DND-41 (cell line): ENCODE results near the gene NKX2-3.

Experiments used
- ATAC-seq: fragments of 200-7000 bp; cut with Tn5 transposase; 3 replicates; pipeline ENCODE4 v1.9.1; 2021; ENCODE audit warnings: low read depth; ENCODE audit not compliant: insufficient read depth
- DNase-seq: peaks from one replicate; pipeline ENCODE4 v3.0.0-alpha.2; 2020
- H2AFZ ChIP-seq: 2 replicates; pipeline ENCODE4 v1.6.0; 2012; ENCODE audit warnings: low read depth, low read length
- H3K27ac ChIP-seq: 2 replicates; pipeline ENCODE4 v1.5.1; 2012; ENCODE audit warnings: low read length, inconsistent platforms
- H3K27me3 ChIP-seq: fragments of 200-600 bp; sonication (generic); 2 replicates; pipeline ENCODE4 v1.6.0; 2012; ENCODE audit warnings: low read length, mild to moderate bottlenecking, inconsistent platforms; ENCODE audit not compliant: insufficient read depth, poor library complexity
- H3K36me3 ChIP-seq: 2 replicates; pipeline ENCODE4 v1.5.1; 2012; ENCODE audit warnings: low read length, inconsistent platforms; ENCODE audit not compliant: insufficient read depth
- H3K4me1 ChIP-seq: 2 replicates; pipeline ENCODE4 v1.5.1; 2012; ENCODE audit warnings: mild to moderate bottlenecking, low read length; ENCODE audit not compliant: insufficient read depth
- H3K4me2 ChIP-seq: 2 replicates; pipeline ENCODE4 v1.6.0; 2012; ENCODE audit warnings: mild to moderate bottlenecking, moderate library complexity, low read length, inconsistent platforms; ENCODE audit not compliant: insufficient read depth
- H3K4me3 ChIP-seq, 2 experiments: fragments of 200-600 bp in 1 of 2; shearing (Covaris generic) in 1 of 2; 2 replicates each; pipeline ENCODE4 v1.5.1; 2012 to 2016; ENCODE audit warnings: inconsistent platforms in 2 of 2, low read length in 2 of 2, mild to moderate bottlenecking in 2 of 2, low read depth in 1 of 2, moderate library complexity in 1 of 2
- H3K79me2 ChIP-seq: 2 replicates; pipeline ENCODE4 v1.6.0; 2012; ENCODE audit warnings: low read length, inconsistent platforms; ENCODE audit not compliant: insufficient read depth
- H3K9ac ChIP-seq: 2 replicates; pipeline ENCODE4 v1.6.0; 2012; ENCODE audit warnings: low read depth, mild to moderate bottlenecking, inconsistent platforms, low read length, moderate library complexity
- H3K9me3 ChIP-seq: 2 replicates; pipeline ENCODE4 v1.5.1; 2012; ENCODE audit warnings: low read length, moderate library complexity, mild to moderate bottlenecking, inconsistent platforms; ENCODE audit not compliant: insufficient read depth, severe bottlenecking
- H4K20me1 ChIP-seq: 2 replicates; pipeline ENCODE4 v1.6.0; 2012; ENCODE audit warnings: low read length; ENCODE audit not compliant: insufficient read depth
- EZH2 ChIP-seq: IDR thresholded peaks from 3 replicates; pipeline ENCODE4 v1.6.1; 2012; ENCODE audit warnings: borderline replicate concordance, low read depth, mild to moderate bottlenecking, moderate library complexity, low read length, inconsistent platforms; ENCODE audit not compliant: severe bottlenecking
- TF ChIP-seq, protein P1 (sequence below): IDR thresholded peaks from 2 replicates; pipeline ENCODE4 v1.5.1; 2012; ENCODE audit warnings: borderline replicate concordance, low read length, moderate library complexity, mild to moderate bottlenecking; ENCODE audit not compliant: poor library complexity, severe bottlenecking; ENCODE audit errors: extremely low read depth

The NKX2-3 gene

DNA sequence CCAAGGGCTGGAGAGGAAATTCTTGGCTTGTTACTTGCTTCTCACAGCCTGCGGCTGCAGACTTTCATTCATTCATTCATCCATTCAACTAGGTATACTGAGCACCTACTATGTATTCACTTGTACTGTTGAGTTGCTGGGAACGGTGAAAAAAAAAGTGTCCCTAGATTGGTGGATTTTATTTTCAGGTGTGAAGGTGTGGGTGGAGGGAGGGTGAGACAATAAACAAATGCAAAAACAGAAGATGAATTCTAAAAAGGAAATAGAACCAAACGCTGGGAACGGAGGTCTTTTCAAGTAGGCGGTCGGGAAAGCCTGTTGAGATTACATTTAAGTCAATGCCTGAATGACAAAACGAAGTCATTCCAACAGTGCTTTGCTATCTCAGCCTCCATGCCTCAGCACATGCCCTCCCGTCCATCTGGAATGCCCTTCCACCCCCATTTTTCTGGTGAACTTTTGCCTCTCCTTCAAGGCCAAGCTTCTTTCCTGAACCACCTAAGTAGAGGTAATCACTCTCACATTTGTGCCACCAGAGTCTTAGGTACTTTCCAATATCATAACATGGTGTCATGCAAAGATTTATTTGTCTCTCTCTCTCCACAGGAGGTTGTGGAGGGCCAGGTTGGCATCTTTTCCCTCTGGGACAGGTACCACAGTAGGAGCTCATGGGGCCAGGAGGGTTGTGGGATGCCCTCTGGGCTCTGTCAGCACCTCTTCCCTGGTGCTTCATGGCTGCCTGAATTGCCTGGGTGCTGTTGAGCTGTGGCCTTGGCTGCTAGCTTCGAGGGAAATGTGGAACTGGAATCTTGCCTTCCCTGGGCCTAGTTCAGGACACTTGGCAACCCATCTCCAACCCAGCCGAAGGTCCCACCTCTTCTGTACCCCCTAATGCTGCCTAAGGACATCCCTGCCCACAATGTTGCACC, 5.5 kb downstream of the NKX2-3 start:
- no peak for ATAC-seq
- H3K36me3 ChIP-seq: no peaks in the 10 kb centered on the region
- H3K9me3 ChIP-seq: no peaks in the 10 kb centered on the region
- peaks cover 8% of the 10 kb centered on the region for H3K27me3 ChIP-seq
- no peak overlapping the region for H3K4me3 ChIP-seq
- no peak for DNase-seq
- no peaks in the 10 kb centered on the region for H3K79me2 ChIP-seq
- TF ChIP-seq, protein P1, sequence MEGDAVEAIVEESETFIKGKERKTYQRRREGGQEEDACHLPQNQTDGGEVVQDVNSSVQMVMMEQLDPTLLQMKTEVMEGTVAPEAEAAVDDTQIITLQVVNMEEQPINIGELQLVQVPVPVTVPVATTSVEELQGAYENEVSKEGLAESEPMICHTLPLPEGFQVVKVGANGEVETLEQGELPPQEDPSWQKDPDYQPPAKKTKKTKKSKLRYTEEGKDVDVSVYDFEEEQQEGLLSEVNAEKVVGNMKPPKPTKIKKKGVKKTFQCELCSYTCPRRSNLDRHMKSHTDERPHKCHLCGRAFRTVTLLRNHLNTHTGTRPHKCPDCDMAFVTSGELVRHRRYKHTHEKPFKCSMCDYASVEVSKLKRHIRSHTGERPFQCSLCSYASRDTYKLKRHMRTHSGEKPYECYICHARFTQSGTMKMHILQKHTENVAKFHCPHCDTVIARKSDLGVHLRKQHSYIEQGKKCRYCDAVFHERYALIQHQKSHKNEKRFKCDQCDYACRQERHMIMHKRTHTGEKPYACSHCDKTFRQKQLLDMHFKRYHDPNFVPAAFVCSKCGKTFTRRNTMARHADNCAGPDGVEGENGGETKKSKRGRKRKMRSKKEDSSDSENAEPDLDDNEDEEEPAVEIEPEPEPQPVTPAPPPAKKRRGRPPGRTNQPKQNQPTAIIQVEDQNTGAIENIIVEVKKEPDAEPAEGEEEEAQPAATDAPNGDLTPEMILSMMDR: no peak
- no peak for TF ChIP-seq EZH2
- no peak overlapping the region for H2AFZ ChIP-seq
- no peaks in the 10 kb centered on the region for H4K20me1 ChIP-seq
- H3K9ac ChIP-seq: no peak overlapping the region
- no peak overlapping the region for H3K27ac ChIP-seq
- no peaks in the 10 kb centered on the region for H3K4me1 ChIP-seq
- no peak overlapping the region for H3K4me2 ChIP-seq

DNA sequence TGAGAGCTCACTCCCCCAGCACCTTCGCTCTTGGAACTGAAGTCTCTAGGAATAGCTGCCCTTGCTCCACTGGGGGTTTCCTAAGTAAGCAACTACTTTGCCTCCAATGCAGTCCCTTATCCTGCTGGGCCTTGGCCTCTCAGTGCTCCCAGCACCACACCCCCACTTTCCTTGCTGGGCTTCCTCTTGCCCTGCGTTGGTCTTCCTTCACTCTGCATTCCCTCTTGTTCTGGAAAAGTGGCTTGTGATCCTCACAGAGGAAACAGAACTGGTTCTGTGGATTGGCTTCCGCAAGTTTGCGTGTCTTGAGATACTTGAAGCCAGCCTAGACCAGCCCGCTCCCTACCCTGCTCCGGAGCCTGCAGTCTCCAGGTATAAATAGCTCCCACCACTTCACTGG, 6.4 kb downstream of the NKX2-3 start:
- Histone ChIP-seq H3K4me2 (no peak overlapping the region), H3K9ac (no peak overlapping the region), H4K20me1 (no peaks in the 10 kb centered on the region), H3K4me1 (no peaks in the 10 kb centered on the region), H3K4me3 (no peak overlapping the region), H2AFZ (no peak overlapping the region), H3K27ac (no peak overlapping the region), H3K27me3 (peaks cover 8% of the 10 kb centered on the region), H3K79me2 (no peaks in the 10 kb centered on the region), H3K36me3 (no peaks in the 10 kb centered on the region), H3K9me3 (no peaks in the 10 kb centered on the region)
- no peak for TF ChIP-seq EZH2
- TF ChIP-seq, protein P1: no peak
- no peak for ATAC-seq
- no peak for DNase-seq

DNA sequence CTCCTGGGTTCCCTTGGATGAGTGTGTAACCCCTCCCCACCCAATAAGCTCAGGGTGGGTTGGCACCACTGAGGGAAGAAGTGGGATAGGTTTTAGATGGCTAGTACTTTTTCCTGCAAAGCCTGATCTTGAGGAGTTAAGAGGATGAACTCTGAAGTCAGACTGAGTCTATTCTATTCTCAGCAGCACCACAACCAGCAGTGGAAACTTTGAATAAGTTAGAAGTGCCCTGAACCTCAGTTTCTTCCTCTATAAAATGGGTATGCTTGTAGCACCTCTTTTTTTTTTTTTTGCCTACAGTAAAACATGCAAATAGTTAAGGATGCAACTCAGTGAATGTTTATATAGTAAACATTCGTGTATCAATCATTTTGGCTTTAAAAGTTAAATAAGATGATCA, 7.1 kb downstream of the NKX2-3 start:
- Histone ChIP-seq H3K4me2 (no peak overlapping the region), H2AFZ (no peak overlapping the region), H3K4me3 (no peak overlapping the region), H3K27ac (no peak overlapping the region), H4K20me1 (no peaks in the 10 kb centered on the region), H3K79me2 (no peaks in the 10 kb centered on the region), H3K4me1 (no peaks in the 10 kb centered on the region), H3K27me3 (peaks cover 14% of the 10 kb centered on the region), H3K36me3 (no peaks in the 10 kb centered on the region), H3K9ac (no peak overlapping the region), H3K9me3 (no peaks in the 10 kb centered on the region)
- TF ChIP-seq, protein P1: no peak
- no peak for TF ChIP-seq EZH2
- ATAC-seq (no peak), DNase-seq (no peak)
